NCI-H2227 (cell line): ENCODE data around the gene HIBADH.
"Not testable (repeated sequence)": the region's sequence is repeated elsewhere in the genome, so short reads cannot be mapped to it uniquely, and the experiment has no call there.

ENCODE experiments used
- DNase-seq: peaks from one replicate; lab custom pipeline; 2025; ENCODE audit not compliant: unreplicated experiment; lab: John Stamatoyannopoulos, UW

Gene HIBADH

GRCh38 chr7:27639048-27639447, 23.6 kb downstream of the HIBADH start:
- DNase-seq = not testable (repeated sequence)

- DNase-seq = no peak
Observed at GRCh38 chr7:27636326-27637006, 26.2 kb downstream of the HIBADH start.

GRCh38 chr7:27635728-27636127, 27.0 kb downstream of the HIBADH start:
- no peak for DNase-seq

GRCh38 chr7:27634671-27635493, 27.8 kb downstream of the HIBADH start:
- no peak for DNase-seq

GRCh38 chr7:27633062-27633461, 29.6 kb downstream of the HIBADH start:
- DNase-seq = no peak

- DNase-seq = no peak
Observed at GRCh38 chr7:27631391-27631790, 31.3 kb downstream of the HIBADH start.

- DNase-seq = no peak
Observed at GRCh38 chr7:27627146-27627545, 35.5 kb downstream of the HIBADH start.

GRCh38 chr7:27619492-27619891, 43.2 kb downstream of the HIBADH start:
- DNase-seq = peak; percentile 4

- DNase-seq = no peak
Observed at GRCh38 chr7:27617651-27618381, 44.9 kb downstream of the HIBADH start.

GRCh38 chr7:27616914-27617548, 45.7 kb downstream of the HIBADH start:
- DNase-seq = no peak

GRCh38 chr7:27616186-27616491, 46.5 kb downstream of the HIBADH start:
- no peak for DNase-seq

GRCh38 chr7:27615420-27616185, 47.1 kb downstream of the HIBADH start:
- DNase-seq = no peak

- DNase-seq = no peak
Observed at GRCh38 chr7:27614095-27614494, 48.6 kb downstream of the HIBADH start.

- no peak for DNase-seq
Observed at GRCh38 chr7:27611059-27611458, 51.6 kb downstream of the HIBADH start.

- DNase-seq = no peak
Observed at GRCh38 chr7:27608776-27609495, 53.7 kb downstream of the HIBADH start.

GRCh38 chr7:27607210-27607606, 55.5 kb downstream of the HIBADH start:
- DNase-seq = no peak

GRCh38 chr7:27606270-27607209, 56.1 kb downstream of the HIBADH start:
- DNase-seq = no peak

GRCh38 chr7:27605689-27606269, 56.9 kb downstream of the HIBADH start:
- no peak for DNase-seq

- DNase-seq = no peak
Observed at GRCh38 chr7:27605283-27605682, 57.4 kb downstream of the HIBADH start.
